ENCODE measurements around the gene SLC37A3.

The SLC37A3 gene

GRCh38 chr7:140391634-140392033 lies 6.7 kb downstream of the SLC37A3 start:
- Histone ChIP-seq H2AFZ (ENCODE audit: low read length) (no peak overlapping the region), H2AK5ac (ENCODE audit: low read depth, low read length) (no peak overlapping the region), H3K27ac (replicated peaks; ENCODE audit: low read length) (no peak overlapping the region), H3K4me1 (ENCODE audit: control insufficient read depth in 2 of 2, insufficient read depth in 1 of 2, low read depth in 1 of 2, low read length in 2 of 2) (no peaks in the 10 kb centered on the region), H4K8ac (ENCODE audit: low read depth, low read length) (no peak overlapping the region), H3K4me3 (ENCODE audit: low read length in 2 of 2) (no peak overlapping the region), H2BK120ac (ENCODE audit: low read depth, low read length) (no peak overlapping the region), H3K23ac (ENCODE audit: low read depth, low read length, poor library complexity) (no peak overlapping the region), H3K4ac (ENCODE audit: low read length) (no peak overlapping the region), H2BK12ac (ENCODE audit: low read length) (no peak overlapping the region), H3K18ac (ENCODE audit: low read length) (no peak overlapping the region), H3K9ac (ENCODE audit: low read depth, low read length, poor library complexity) (no peak overlapping the region), H3K4me2 (ENCODE audit: insufficient read depth, low read length, poor library complexity, severe bottlenecking) (no peak overlapping the region), H3K36me3 (replicated peaks in 1 of 2; ENCODE audit: control insufficient read depth in 2 of 2, insufficient read depth in 2 of 2, low read length in 2 of 2) (peaks cover 0 to 3% of the 10 kb centered on the region in 2 donors), H3K27me3 (ENCODE audit: control insufficient read depth in 3 of 3, insufficient read depth in 3 of 3, low read depth in 1 of 3, low read length in 3 of 3) (no peaks in the 10 kb centered on the region), H2BK15ac (ENCODE audit: low read length) (no peak overlapping the region), H4K91ac (ENCODE audit: low read depth, low read length, poor library complexity) (no peak overlapping the region), H3K9me3 (replicated peaks in 1 of 2; ENCODE audit: control insufficient read depth in 2 of 2, insufficient read depth in 1 of 2, low read depth in 1 of 2, low read length in 2 of 2) (peaks cover 0 to 3% of the 10 kb centered on the region in 2 donors), H3K79me1 (ENCODE audit: low read depth, low read length) (peaks cover 7% of the 10 kb centered on the region), H2BK5ac (ENCODE audit: low read length) (no peak overlapping the region), H3K14ac (ENCODE audit: low read length) (no peak overlapping the region)
- DNase-seq (ENCODE audit: low spot score), result no peak
- WGBS, 2 donors (ENCODE audit: extremely low coverage in 2 of 2, insufficient read length in 2 of 2, insufficient replicate concordance in 1 of 2), result no CpG with 5 or more reads among the region's 1 CpG

DNA sequence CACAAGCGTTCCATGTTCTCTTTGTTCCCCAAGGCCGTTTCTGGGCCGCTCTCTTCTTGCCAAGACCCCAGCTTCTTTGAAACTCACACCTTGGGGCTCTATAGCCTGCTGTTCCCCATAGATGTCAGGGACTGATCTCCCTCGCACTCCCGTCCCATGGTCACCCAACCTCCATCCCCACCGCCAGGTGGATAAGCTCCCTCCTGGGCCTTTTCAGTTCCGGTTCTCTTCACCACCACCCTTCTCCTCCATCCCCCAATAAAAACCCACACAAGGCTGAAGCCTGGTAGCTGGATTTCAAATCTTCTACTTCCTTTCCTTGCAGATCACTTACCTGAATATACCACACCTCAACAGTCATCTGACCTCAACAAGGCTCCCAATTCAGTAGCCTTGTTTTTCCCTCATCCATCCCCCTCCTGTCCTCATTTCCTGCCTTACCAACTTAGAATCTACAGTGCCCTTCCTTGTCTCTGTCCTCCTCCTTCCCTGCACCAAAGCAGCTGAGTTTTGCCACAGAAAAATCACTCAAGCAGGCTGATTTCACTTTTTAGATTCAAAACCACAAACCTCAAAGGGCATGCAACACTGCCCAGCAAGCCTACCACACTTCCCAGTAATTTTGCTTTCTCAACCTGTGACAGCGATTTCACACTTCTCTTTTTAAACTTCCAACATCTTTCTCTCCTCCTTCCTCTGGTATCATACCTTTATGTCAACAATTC lies 7.7 kb downstream of the SLC37A3 start:
- Histone ChIP-seq H4K91ac (ENCODE audit: low read depth, low read length, poor library complexity) (no peak overlapping the region), H2BK120ac (ENCODE audit: low read depth, low read length) (no peak overlapping the region), H2AFZ (ENCODE audit: low read length) (no peak overlapping the region), H2BK15ac (ENCODE audit: low read length) (no peak overlapping the region), H3K27ac (replicated peaks; ENCODE audit: low read length) (no peak overlapping the region), H3K4ac (ENCODE audit: low read length) (no peak overlapping the region), H3K36me3 (replicated peaks in 1 of 2; ENCODE audit: control insufficient read depth in 2 of 2, insufficient read depth in 2 of 2, low read length in 2 of 2) (peaks cover 0 to 9% of the 10 kb centered on the region in 2 donors), H3K9ac (ENCODE audit: low read depth, low read length, poor library complexity) (no peak overlapping the region), H2AK5ac (ENCODE audit: low read depth, low read length) (no peak overlapping the region), H3K4me1 (ENCODE audit: control insufficient read depth in 2 of 2, insufficient read depth in 1 of 2, low read depth in 1 of 2, low read length in 2 of 2) (no peaks in the 10 kb centered on the region), H3K23ac (ENCODE audit: low read depth, low read length, poor library complexity) (no peak overlapping the region), H3K4me2 (ENCODE audit: insufficient read depth, low read length, poor library complexity, severe bottlenecking) (no peak overlapping the region), H3K4me3 (ENCODE audit: low read length in 2 of 2) (no peak overlapping the region), H3K79me1 (ENCODE audit: low read depth, low read length) (peaks cover 7% of the 10 kb centered on the region), H4K8ac (ENCODE audit: low read depth, low read length) (no peak overlapping the region), H3K18ac (ENCODE audit: low read length) (no peak overlapping the region), H3K14ac (ENCODE audit: low read length) (no peak overlapping the region), H2BK5ac (ENCODE audit: low read length) (no peak overlapping the region), H3K27me3 (ENCODE audit: control insufficient read depth in 3 of 3, insufficient read depth in 3 of 3, low read depth in 1 of 3, low read length in 3 of 3) (no peaks in the 10 kb centered on the region), H3K9me3 (replicated peaks in 1 of 2; ENCODE audit: control insufficient read depth in 2 of 2, insufficient read depth in 1 of 2, low read depth in 1 of 2, low read length in 2 of 2) (peaks cover 0 to 3% of the 10 kb centered on the region in 2 donors), H2BK12ac (ENCODE audit: low read length) (no peak overlapping the region)
- no peak for DNase-seq (ENCODE audit: low spot score)
- 100% methylated on average over 1 of the region's 8 CpGs; no CpG with 5 or more reads in 1 of the 2 donors for WGBS, 2 donors (ENCODE audit: extremely low coverage in 2 of 2, insufficient read length in 2 of 2, insufficient replicate concordance in 1 of 2)

DNA sequence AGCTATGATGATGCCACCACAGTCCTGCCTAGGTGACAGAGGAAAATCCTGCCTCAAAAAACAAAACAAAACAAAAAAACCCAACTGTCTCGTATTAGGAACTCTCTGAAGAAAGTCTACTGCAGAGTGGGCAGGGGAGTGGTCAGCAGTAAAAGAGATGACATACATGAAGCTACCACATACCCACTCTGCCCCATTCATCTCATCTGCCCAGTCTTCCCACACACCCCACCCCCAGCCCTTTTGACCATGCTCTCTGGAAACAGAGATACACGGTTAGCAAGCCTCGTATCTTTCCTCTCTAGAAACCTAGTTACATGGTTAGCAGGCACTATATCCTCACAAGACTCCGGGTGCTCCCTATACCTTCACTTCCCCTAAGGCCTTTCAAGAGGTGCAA lies 8.3 kb downstream of the SLC37A3 start:
- Histone ChIP-seq H3K36me3 (replicated peaks in 1 of 2; ENCODE audit: control insufficient read depth in 2 of 2, insufficient read depth in 2 of 2, low read length in 2 of 2) (peaks cover 0 to 9% of the 10 kb centered on the region in 2 donors), H3K14ac (ENCODE audit: low read length) (no peak overlapping the region), H3K4ac (ENCODE audit: low read length) (no peak overlapping the region), H3K9me3 (replicated peaks in 1 of 2; ENCODE audit: control insufficient read depth in 2 of 2, insufficient read depth in 1 of 2, low read depth in 1 of 2, low read length in 2 of 2) (peaks cover 0 to 3% of the 10 kb centered on the region in 2 donors), H3K18ac (ENCODE audit: low read length) (no peak overlapping the region), H2AK5ac (ENCODE audit: low read depth, low read length) (no peak overlapping the region), H3K23ac (ENCODE audit: low read depth, low read length, poor library complexity) (no peak overlapping the region), H2BK5ac (ENCODE audit: low read length) (no peak overlapping the region), H4K91ac (ENCODE audit: low read depth, low read length, poor library complexity) (no peak overlapping the region), H3K9ac (ENCODE audit: low read depth, low read length, poor library complexity) (no peak overlapping the region), H4K8ac (ENCODE audit: low read depth, low read length) (no peak overlapping the region), H2BK15ac (ENCODE audit: low read length) (no peak overlapping the region), H3K79me1 (ENCODE audit: low read depth, low read length) (peaks cover 7% of the 10 kb centered on the region), H2AFZ (ENCODE audit: low read length) (no peak overlapping the region), H3K4me3 (ENCODE audit: low read length in 2 of 2) (no peak overlapping the region), H3K4me2 (ENCODE audit: insufficient read depth, low read length, poor library complexity, severe bottlenecking) (no peak overlapping the region), H2BK120ac (ENCODE audit: low read depth, low read length) (no peak overlapping the region), H2BK12ac (ENCODE audit: low read length) (no peak overlapping the region), H3K27ac (replicated peaks; ENCODE audit: low read length) (no peak overlapping the region), H3K27me3 (ENCODE audit: control insufficient read depth in 3 of 3, insufficient read depth in 3 of 3, low read depth in 1 of 3, low read length in 3 of 3) (no peaks in the 10 kb centered on the region), H3K4me1 (ENCODE audit: control insufficient read depth in 2 of 2, insufficient read depth in 1 of 2, low read depth in 1 of 2, low read length in 2 of 2) (no peaks in the 10 kb centered on the region)
- no CpG with 5 or more reads among the region's 4 CpGs for WGBS, 2 donors (ENCODE audit: extremely low coverage in 2 of 2, insufficient read length in 2 of 2, insufficient replicate concordance in 1 of 2)
- DNase-seq (ENCODE audit: low spot score), result no peak

DNA sequence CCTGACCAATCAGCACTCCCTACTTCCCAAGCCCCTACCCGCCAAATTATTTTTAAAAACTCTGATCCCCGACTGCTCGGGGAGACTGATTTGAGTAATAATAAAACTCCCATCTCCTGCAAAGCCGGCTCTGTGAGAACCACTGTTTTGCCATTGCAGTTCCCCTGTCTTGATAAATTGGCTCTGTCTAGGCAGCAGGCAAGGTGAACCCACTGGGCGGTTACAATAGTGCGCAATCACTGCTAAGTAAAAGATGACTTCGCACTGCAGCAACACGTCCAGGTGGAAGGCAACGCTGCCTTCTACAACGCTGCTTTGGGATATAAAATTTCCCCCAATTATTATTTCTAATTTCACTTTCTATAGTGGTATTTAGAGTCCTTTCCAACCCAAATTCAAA lies 8.9 kb downstream of the SLC37A3 start:
- Histone ChIP-seq H3K4me1 (ENCODE audit: control insufficient read depth in 2 of 2, insufficient read depth in 1 of 2, low read depth in 1 of 2, low read length in 2 of 2) (no peaks in the 10 kb centered on the region), H2AFZ (ENCODE audit: low read length) (no peak overlapping the region), H3K4me3 (ENCODE audit: low read length in 2 of 2) (no peak overlapping the region), H3K23ac (ENCODE audit: low read depth, low read length, poor library complexity) (no peak overlapping the region), H2AK5ac (ENCODE audit: low read depth, low read length) (no peak overlapping the region), H3K4me2 (ENCODE audit: insufficient read depth, low read length, poor library complexity, severe bottlenecking) (no peak overlapping the region), H4K8ac (ENCODE audit: low read depth, low read length) (no peak overlapping the region), H3K27me3 (ENCODE audit: control insufficient read depth in 3 of 3, insufficient read depth in 3 of 3, low read depth in 1 of 3, low read length in 3 of 3) (no peaks in the 10 kb centered on the region), H4K91ac (ENCODE audit: low read depth, low read length, poor library complexity) (no peak overlapping the region), H3K9ac (ENCODE audit: low read depth, low read length, poor library complexity) (no peak overlapping the region), H3K14ac (ENCODE audit: low read length) (no peak overlapping the region), H2BK15ac (ENCODE audit: low read length) (no peak overlapping the region), H3K18ac (ENCODE audit: low read length) (no peak overlapping the region), H3K9me3 (replicated peaks in 1 of 2; ENCODE audit: control insufficient read depth in 2 of 2, insufficient read depth in 1 of 2, low read depth in 1 of 2, low read length in 2 of 2) (peaks cover 0 to 3% of the 10 kb centered on the region in 2 donors), H2BK5ac (ENCODE audit: low read length) (no peak overlapping the region), H2BK120ac (ENCODE audit: low read depth, low read length) (no peak overlapping the region), H3K36me3 (replicated peaks in 1 of 2; ENCODE audit: control insufficient read depth in 2 of 2, insufficient read depth in 2 of 2, low read length in 2 of 2) (peaks cover 0 to 9% of the 10 kb centered on the region in 2 donors), H2BK12ac (ENCODE audit: low read length) (no peak overlapping the region), H3K4ac (ENCODE audit: low read length) (no peak overlapping the region), H3K27ac (replicated peaks; ENCODE audit: low read length) (no peak overlapping the region), H3K79me1 (ENCODE audit: low read depth, low read length) (peaks cover 7% of the 10 kb centered on the region)
- DNase-seq (ENCODE audit: low spot score), result no peak
- no CpG with 5 or more reads among the region's 10 CpGs for WGBS, 2 donors (ENCODE audit: extremely low coverage in 2 of 2, insufficient read length in 2 of 2, insufficient replicate concordance in 1 of 2)
